Hematopoietic multipotent progenitor cell treated with erythropoietin and hydrocortisone succinate and interleukin-3 and kit ligand, for 15 days (in vitro differentiated cells): ENCODE data around the gene ORAI2.
"Not testable (repeated sequence)": the region's sequence is repeated elsewhere in the genome, so short reads cannot be mapped to it uniquely, and the experiment has no call there.

Source experiments
- DNase-seq: peaks from one replicate; pipeline ENCODE4 v3.0.0-alpha.2; 2015; ENCODE audit warnings: low spot score

Gene ORAI2

DNA sequence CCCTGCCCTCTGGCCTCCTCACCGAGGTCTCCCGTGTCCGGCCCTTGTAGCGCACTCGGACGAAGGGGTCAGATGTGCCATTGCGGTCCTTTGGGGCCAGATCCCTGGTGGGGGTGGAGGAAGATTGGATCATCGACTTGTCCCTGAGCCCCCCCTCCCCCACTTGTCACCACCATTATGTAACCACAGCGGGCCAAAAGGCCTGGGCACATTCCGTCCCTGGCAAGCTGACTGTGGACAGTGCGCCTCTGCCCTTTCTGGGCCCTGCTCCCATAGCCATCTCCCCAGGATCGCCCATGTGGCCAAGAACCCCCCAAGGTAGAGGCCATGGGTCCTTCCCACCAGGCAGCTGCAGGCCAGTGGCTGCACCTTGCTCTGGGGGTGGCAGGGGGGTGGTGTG, 69.8 kb downstream of the ORAI2 start:
- DNase-seq: not testable (repeated sequence)

DNA sequence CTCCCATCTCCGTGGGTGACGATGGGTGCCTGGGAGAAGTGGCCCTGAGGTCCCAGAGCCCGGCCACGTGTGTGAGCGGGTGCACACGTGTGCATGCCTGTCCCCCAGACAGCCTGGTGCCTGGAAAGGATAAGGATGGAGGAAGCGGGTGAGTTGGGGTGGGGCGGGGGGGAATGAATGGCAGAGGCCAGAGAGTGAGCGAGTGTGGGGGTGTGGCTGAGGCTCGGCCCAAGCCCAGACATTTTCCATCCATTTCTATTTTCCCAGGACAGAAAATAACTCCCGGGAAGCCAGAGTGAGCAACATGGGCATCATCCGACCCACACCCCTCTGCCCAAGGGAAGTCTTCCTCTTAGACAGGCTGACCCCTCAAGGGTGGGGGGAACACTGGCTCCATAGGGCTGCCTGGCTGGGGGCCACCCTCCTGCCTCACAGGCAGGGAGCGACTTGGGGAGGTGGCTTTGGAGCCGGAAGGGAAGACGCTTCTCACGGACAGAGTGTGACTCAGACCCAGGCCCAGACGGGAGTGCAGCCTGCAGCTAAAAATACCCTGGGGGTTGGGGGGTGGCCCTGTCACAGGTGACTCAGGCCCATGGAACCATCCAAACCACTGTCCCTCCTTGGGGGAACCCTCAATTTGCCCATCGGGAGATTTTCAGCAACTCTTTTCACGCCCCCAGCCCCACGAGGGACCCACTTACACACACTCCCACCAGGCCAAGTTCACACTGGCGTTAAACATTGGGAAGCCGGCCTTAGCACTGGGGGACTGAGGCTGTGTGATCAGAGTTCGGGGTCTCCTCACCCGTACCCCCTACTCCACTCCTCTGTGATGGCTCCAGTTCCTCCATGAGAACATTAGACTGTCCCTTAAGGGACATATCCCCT, 72.2 kb downstream of the ORAI2 start:
- not testable (repeated sequence) for DNase-seq
